SU-DHL-6 (cell line): ENCODE results near the gene HDAC5.

Experiments used
- EZH2phosphoT487 ChIP-seq: fragments of 200-600 bp; sonication (generic), shearing (Covaris generic); conservative IDR thresholded peaks from 2 replicates; pipeline ENCODE4 v1.6.1; 2018; ENCODE audit warnings: mild to moderate bottlenecking, antibody characterized with exemption, low read length, moderate library complexity, mixed read lengths
- TF ChIP-seq, protein P1 (sequence below): fragments of 200-600 bp; sonication (generic); IDR thresholded peaks from one replicate; pipeline ENCODE4 v1.5.1; 2017; ENCODE audit warnings: antibody characterized with exemption, mild to moderate bottlenecking, low read length, moderate library complexity; ENCODE audit not compliant: insufficient read depth, poor library complexity, severe bottlenecking

DNA sequence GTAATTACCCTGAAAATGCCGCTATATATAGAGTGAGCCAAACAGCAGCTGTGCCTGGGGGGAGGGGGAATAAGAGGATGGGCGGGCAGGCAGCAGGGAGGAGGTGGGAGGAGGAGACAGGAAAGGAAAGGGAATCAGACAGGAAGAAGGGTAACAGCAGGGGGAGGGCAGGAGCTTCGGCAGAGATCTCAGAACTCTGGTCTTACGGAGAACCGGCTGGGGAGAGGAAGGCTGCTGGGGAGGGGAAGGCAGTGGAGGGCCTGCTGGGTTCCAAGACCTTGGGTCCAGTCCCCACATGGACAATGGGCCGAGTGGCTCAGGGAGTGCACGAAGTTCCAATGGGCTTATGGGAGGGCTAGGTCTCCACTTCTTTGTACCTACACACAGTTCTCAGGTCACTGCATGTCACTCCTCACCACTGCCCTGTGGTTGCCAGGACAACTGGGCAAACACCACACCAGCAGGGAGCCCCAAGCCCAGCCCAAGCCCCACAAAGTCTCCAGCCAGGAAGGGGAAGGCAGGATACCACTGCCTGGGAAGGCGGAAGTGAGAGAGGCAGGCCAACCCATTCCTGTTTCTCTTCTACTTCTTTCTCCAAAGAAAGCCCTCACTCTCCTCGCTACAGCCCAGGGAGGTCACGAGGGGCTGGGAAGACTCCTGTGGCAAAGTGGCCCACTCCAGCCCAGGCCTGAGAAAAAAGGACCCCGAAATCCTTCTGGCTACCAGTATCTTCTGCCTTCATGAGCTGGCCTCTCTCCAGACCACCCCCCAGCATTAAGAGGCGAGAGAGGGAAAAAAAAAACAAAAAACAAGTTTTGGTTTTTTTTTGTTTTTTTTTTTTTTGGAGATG is 27.6 kb downstream of the HDAC5 start:
- TF ChIP-seq, protein P1, sequence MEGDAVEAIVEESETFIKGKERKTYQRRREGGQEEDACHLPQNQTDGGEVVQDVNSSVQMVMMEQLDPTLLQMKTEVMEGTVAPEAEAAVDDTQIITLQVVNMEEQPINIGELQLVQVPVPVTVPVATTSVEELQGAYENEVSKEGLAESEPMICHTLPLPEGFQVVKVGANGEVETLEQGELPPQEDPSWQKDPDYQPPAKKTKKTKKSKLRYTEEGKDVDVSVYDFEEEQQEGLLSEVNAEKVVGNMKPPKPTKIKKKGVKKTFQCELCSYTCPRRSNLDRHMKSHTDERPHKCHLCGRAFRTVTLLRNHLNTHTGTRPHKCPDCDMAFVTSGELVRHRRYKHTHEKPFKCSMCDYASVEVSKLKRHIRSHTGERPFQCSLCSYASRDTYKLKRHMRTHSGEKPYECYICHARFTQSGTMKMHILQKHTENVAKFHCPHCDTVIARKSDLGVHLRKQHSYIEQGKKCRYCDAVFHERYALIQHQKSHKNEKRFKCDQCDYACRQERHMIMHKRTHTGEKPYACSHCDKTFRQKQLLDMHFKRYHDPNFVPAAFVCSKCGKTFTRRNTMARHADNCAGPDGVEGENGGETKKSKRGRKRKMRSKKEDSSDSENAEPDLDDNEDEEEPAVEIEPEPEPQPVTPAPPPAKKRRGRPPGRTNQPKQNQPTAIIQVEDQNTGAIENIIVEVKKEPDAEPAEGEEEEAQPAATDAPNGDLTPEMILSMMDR, result no peak
- TF ChIP-seq EZH2phosphoT487, result no peak
